ENCODE data around the gene CACTIN. TPM values are rescaled to one million over a fixed set of nuclear protein-coding genes. Genes with fewer than 3 reads are reported as not detected.

Gene CACTIN
- total RNA-seq, 2 experiments from 2014 or later: 25.8 to 25.9 TPM

GRCh38 chr19:3580156-3580934, 46.2 kb downstream of the CACTIN start:
- H3K4me3 ChIP-seq (ENCODE audit: low read length): no peak overlapping the region
- H3K27ac ChIP-seq (ENCODE audit: low read depth in 1 of 2, low read length in 2 of 2): no peak overlapping the region
- H3K9me3 Mint-ChIP-seq: no peaks in the 10 kb centered on the region
- H3K27me3 Mint-ChIP-seq: no peaks in the 10 kb centered on the region
- H3K36me3 ChIP-seq (ENCODE audit: insufficient read depth, low read length): no peaks in the 10 kb centered on the region
- no peak for DNase-seq
- no peak for ATAC-seq (ENCODE audit: poor library complexity)
- intact Hi-C loops (cut with DNase I, micrococcal nuclease): no loop called here
- no peaks in the 10 kb centered on the region for H3K4me1 Mint-ChIP-seq (ENCODE audit: low read depth)
- peaks cover 4% of the 10 kb centered on the region for H3K4me1 ChIP-seq (ENCODE audit: insufficient read depth, low read length)
- H3K9me3 ChIP-seq (ENCODE audit: control insufficient read depth in 1 of 2, insufficient read depth in 1 of 2, low read length in 2 of 2): no peaks in the 10 kb centered on the region
- H3K36me3 Mint-ChIP-seq (ENCODE audit: low read depth): peaks cover 3% of the 10 kb centered on the region
- POLR2A ChIA-PET: no interaction called here
- TF ChIP-seq CTCF (IDR thresholded peaks at IDR 0.05): no peak
- no peaks in the 10 kb centered on the region for H3K27me3 ChIP-seq (ENCODE audit: control insufficient read depth in 1 of 2, insufficient read depth in 2 of 2, low read length in 2 of 2)
- no peak overlapping the region for H3K27ac Mint-ChIP-seq
- CTCF ChIA-PET: no interaction called here
- no peak overlapping the region for H3K4me3 Mint-ChIP-seq

- CTCF ChIA-PET: no interaction called here
- H3K27me3 Mint-ChIP-seq: no peaks in the 10 kb centered on the region
- Histone ChIP-seq H3K27ac (ENCODE audit: low read depth in 1 of 2, low read length in 2 of 2) (no peak overlapping the region), H3K9me3 (ENCODE audit: control insufficient read depth in 1 of 2, insufficient read depth in 1 of 2, low read length in 2 of 2) (peaks cover 0 to 6% of the 10 kb centered on the region in 2 experiments), H3K4me3 (ENCODE audit: low read length) (no peak overlapping the region), H3K36me3 (ENCODE audit: insufficient read depth, low read length) (no peaks in the 10 kb centered on the region), H3K27me3 (ENCODE audit: control insufficient read depth in 1 of 2, insufficient read depth in 2 of 2, low read length in 2 of 2) (no peaks in the 10 kb centered on the region), H3K4me1 (ENCODE audit: insufficient read depth, low read length) (peaks cover 8% of the 10 kb centered on the region)
- TF ChIP-seq CTCF (IDR thresholded peaks at IDR 0.05): no peak
- H3K4me3 Mint-ChIP-seq: no peak overlapping the region
- H3K27ac Mint-ChIP-seq: no peak overlapping the region
- ATAC-seq (ENCODE audit: poor library complexity): no peak
- POLR2A ChIA-PET: interaction anchor here (0.7 kb wide), 1 partner anchor 24 kb away, joined by 3 read pairs; no protein-coding TSS in a partner anchor
- intact Hi-C loops (cut with DNase I, micrococcal nuclease): no loop called here
- no peak for DNase-seq
- H3K4me1 Mint-ChIP-seq (ENCODE audit: low read depth): peaks cover 4% of the 10 kb centered on the region
- H3K36me3 Mint-ChIP-seq (ENCODE audit: low read depth): peaks cover 12% of the 10 kb centered on the region
- no peaks in the 10 kb centered on the region for H3K9me3 Mint-ChIP-seq
These were observed 48.2 kb downstream of the CACTIN start for GRCh38 chr19:3578390-3578789.

GRCh38 chr19:3577723-3578344, 48.8 kb downstream of the CACTIN start:
- ATAC-seq (ENCODE audit: poor library complexity): no peak

More at GRCh38 chr19:3577723-3578344, 48.8 kb downstream of the CACTIN start:
- CTCF ChIA-PET: no interaction called here
- Mint-ChIP-seq H3K27ac (no peak overlapping the region), H3K9me3 (no peaks in the 10 kb centered on the region), H3K4me1 (ENCODE audit: low read depth) (peaks cover 4% of the 10 kb centered on the region), H3K27me3 (no peaks in the 10 kb centered on the region), H3K4me3 (no peak overlapping the region), H3K36me3 (ENCODE audit: low read depth) (peaks cover 12% of the 10 kb centered on the region)
- intact Hi-C loops (cut with DNase I, micrococcal nuclease): no loop called here
- H3K36me3 ChIP-seq (ENCODE audit: insufficient read depth, low read length): no peaks in the 10 kb centered on the region
- no peak for TF ChIP-seq CTCF (IDR thresholded peaks at IDR 0.05)
- H3K27ac ChIP-seq (ENCODE audit: low read depth in 1 of 2, low read length in 2 of 2): no peak overlapping the region
- no peak overlapping the region for H3K4me3 ChIP-seq (ENCODE audit: low read length)
- H3K9me3 ChIP-seq (ENCODE audit: control insufficient read depth in 1 of 2, insufficient read depth in 1 of 2, low read length in 2 of 2): peaks cover 0 to 7% of the 10 kb centered on the region in 2 experiments
- H3K4me1 ChIP-seq (ENCODE audit: insufficient read depth, low read length): peaks cover 11% of the 10 kb centered on the region
- DNase-seq: no peak
- H3K27me3 ChIP-seq (ENCODE audit: control insufficient read depth in 1 of 2, insufficient read depth in 2 of 2, low read length in 2 of 2): no peaks in the 10 kb centered on the region
- POLR2A ChIA-PET: no interaction called here
